Endothelial cell of umbilical vein (primary cell): ENCODE measurements around the gene PRUNE2. TPM values are rescaled to one million over a fixed set of nuclear protein-coding genes. Genes with fewer than 3 reads are reported as not detected.

ENCODE experiments used
- BruUV-seq: library from RNA; stranded (reverse); fragments of 400-500 nt; replicated peaks from 2 replicates; lab custom pipeline; 2021; lab: Mats Ljungman, UMichigan
- CTCF ChIA-PET: fragments of 300-600, 350-600 bp; sonication (Branson Sonifier 250); formaldehyde crosslinking; loops from one replicate; lab custom pipeline; 2021; ENCODE audit warnings: antibody characterized with exemption, inconsistent platforms; lab: Charles Lee
- POLR2A ChIA-PET: fragments of 300-600, 350-600 bp; sonication (Branson Sonifier 250); formaldehyde crosslinking; loops from one replicate; lab custom pipeline; 2021; ENCODE audit warnings: antibody characterized with exemption, inconsistent platforms; lab: Charles Lee
- DNase-seq: peaks from one replicate; pipeline ENCODE4 v3.0.0-alpha.2; 2011; ENCODE audit warnings: low read depth, low spot score
- FAIRE-seq: peaks from 2 replicates; lab custom pipeline; 2011; peaks lifted over from hg19 to GRCh38; lab: Jason Lieb, UNC
- H2AFZ ChIP-seq: 2 replicates; pipeline ENCODE4 v1.6.0; 2012; ENCODE audit warnings: low read depth, low read length, control low read depth, inconsistent platforms
- H3K27ac ChIP-seq: 2 replicates; pipeline ENCODE4 v1.5.1; 2011; ENCODE audit warnings: low read depth, mild to moderate bottlenecking, control low read depth, low read length, moderate library complexity; ENCODE audit not compliant: insufficient read depth
- H3K27me3 ChIP-seq, 2 experiments: 2 replicates each; pipeline versions ENCODE4 v1.6.0 to v1.6.1; 2011; ENCODE audit warnings: low read length in 2 of 2, mixed read lengths in 1 of 2; ENCODE audit not compliant: control insufficient read depth in 2 of 2, insufficient read depth in 2 of 2
- H3K36me3 ChIP-seq, 2 experiments: 2 replicates in 1 of 2; 3 replicates in 1 of 2; pipeline ENCODE4 v1.5.1; 2011; ENCODE audit warnings: low read length in 2 of 2, mild to moderate bottlenecking in 1 of 2, moderate library complexity in 1 of 2; ENCODE audit not compliant: control insufficient read depth in 2 of 2, insufficient read depth in 2 of 2; ENCODE audit errors: extremely low read depth in 1 of 2
- H3K4me1 ChIP-seq: 3 replicates; pipeline ENCODE4 v1.5.1; 2011; ENCODE audit warnings: mild to moderate bottlenecking, low read length; ENCODE audit not compliant: control insufficient read depth, insufficient read depth; ENCODE audit errors: extremely low read depth
- H3K4me2 ChIP-seq: 2 replicates; pipeline ENCODE4 v1.6.1; 2011; ENCODE audit warnings: low read length, control low read depth, mixed read lengths; ENCODE audit not compliant: insufficient read depth
- H3K4me3 ChIP-seq, 3 experiments: fragments of 200-600 bp in 1 of 3; sonication (generic), shearing (Covaris generic) in 1 of 3; replicated peaks in 1 of 3; 2 replicates each; pipeline ENCODE4 v1.5.1; 2011 to 2016; ENCODE audit warnings: control low read depth in 3 of 3, low read length in 3 of 3, mild to moderate bottlenecking in 2 of 3, inconsistent platforms in 1 of 3, low read depth in 1 of 3, moderate library complexity in 1 of 3; ENCODE audit not compliant: insufficient read depth in 1 of 3
- H3K79me2 ChIP-seq: 2 replicates; pipeline ENCODE4 v1.6.0; 2012; ENCODE audit warnings: low read length, inconsistent platforms; ENCODE audit not compliant: control insufficient read depth, insufficient read depth
- H3K9ac ChIP-seq: replicated peaks from 2 replicates; pipeline ENCODE3; 2011; ENCODE audit warnings: low read length, control low read depth; ENCODE audit not compliant: insufficient read depth; ENCODE audit errors: extremely low read depth
- H3K9me1 ChIP-seq: replicated peaks from 3 replicates; pipeline ENCODE4 v1.6.0; 2011; ENCODE audit warnings: mild to moderate bottlenecking, low read length; ENCODE audit not compliant: control insufficient read depth, insufficient read depth; ENCODE audit errors: extremely low read depth
- H3K9me3 ChIP-seq: replicated peaks from 2 replicates; pipeline ENCODE4 v1.5.1; 2012; ENCODE audit warnings: low read length, inconsistent platforms; ENCODE audit not compliant: control insufficient read depth, insufficient read depth
- H4K20me1 ChIP-seq: replicated peaks from 2 replicates; pipeline ENCODE3; 2011; ENCODE audit warnings: mild to moderate bottlenecking, low read length; ENCODE audit not compliant: control insufficient read depth, insufficient read depth; ENCODE audit errors: extremely low read depth
- CTCF ChIP-seq, 2 donors: IDR thresholded peaks; 1 replicate in 1 of 2; 2 replicates in 1 of 2; pipeline ENCODE4 v1.5.1; 2011; ENCODE audit warnings: low read length in 2 of 2, mild to moderate bottlenecking in 2 of 2, moderate library complexity in 2 of 2, control low read depth in 1 of 2, inconsistent platforms in 1 of 2, low read depth in 1 of 2; ENCODE audit not compliant: insufficient read depth in 1 of 2; ENCODE audit errors: extremely low read depth in 1 of 2
- EZH2 ChIP-seq: IDR thresholded peaks from 2 replicates; pipeline ENCODE4 v1.6.1; 2012; ENCODE audit warnings: borderline replicate concordance, low read depth, mild to moderate bottlenecking, moderate library complexity, low read length, inconsistent platforms; ENCODE audit not compliant: severe bottlenecking
- FOS ChIP-seq: IDR thresholded peaks from 2 replicates; pipeline ENCODE4 v1.6.1; 2011; ENCODE audit warnings: mild to moderate bottlenecking, low read length, moderate library complexity, borderline replicate concordance; ENCODE audit not compliant: insufficient read depth
- GATA2 ChIP-seq: IDR thresholded peaks from 2 replicates; pipeline ENCODE4 v1.7.0; 2011; ENCODE audit warnings: low read depth, mild to moderate bottlenecking, moderate library complexity, mixed read lengths, low read length; ENCODE audit not compliant: insufficient read length, insufficient read depth
- JUN ChIP-seq: IDR thresholded peaks from 2 replicates; pipeline ENCODE4 v1.6.1; 2011; ENCODE audit warnings: borderline replicate concordance, low read depth; ENCODE audit not compliant: insufficient read length, insufficient read depth
- MAX ChIP-seq: IDR thresholded peaks from 2 replicates; pipeline ENCODE4 v1.6.1; 2011; ENCODE audit not compliant: insufficient read depth, insufficient read length
- MYC ChIP-seq: IDR thresholded peaks from one replicate; pipeline ENCODE4 v1.6.1; 2011; ENCODE audit warnings: mild to moderate bottlenecking, low read depth, low read length
- POLR2A ChIP-seq: IDR thresholded peaks from 2 replicates; pipeline ENCODE4 v1.6.1; 2012; ENCODE audit warnings: low read depth, mild to moderate bottlenecking, control low read depth, low read length
- POLR2AphosphoS5 ChIP-seq: IDR thresholded peaks from 2 replicates; pipeline ENCODE4 v1.6.1; 2012; ENCODE audit warnings: low read depth, mild to moderate bottlenecking, control low read depth, low read length, moderate library complexity; ENCODE audit not compliant: insufficient read depth
- dilution Hi-C: fragments of 300-500 bp; cut with MboI; formaldehyde crosslinking; loops from one replicate; pipeline ENCODE4 v1.15.0; 2019; ENCODE audit warnings: low sequenced_read_pairs; ENCODE audit not compliant: extremely low pct_ligation_motif_present
- intact Hi-C: fragments of 100-400 bp; cut with micrococcal nuclease; formaldehyde crosslinking; loops from one replicate; pipeline ENCODE4 v1.10.0; 2022
- polyA plus RNA-seq, 4 experiments: library from polyadenylated mRNA; depleted of rRNA in 3 of 4; stranded (reverse) in 3 of 4; unstranded in 1 of 4; fragments of >200 nt; gene quantifications; 2 replicates each; pipeline versions ENCODE4 v1.2.1 to v1.2.3, GENCODE V29; 2011 to 2012; ENCODE audit warnings: missing spikeins in 1 of 4
- total RNA-seq: library from RNA; stranded (reverse); gene quantifications from 2 replicates; pipeline ENCODE4 v1.2.3, GENCODE V29; 2021

Gene PRUNE2
- total and polyA plus RNA-seq, 2 donors (not counting 3 experiments of a cell fraction or from before 2014, with no cell fraction given), result 15.8 to 21.7 TPM

DNA sequence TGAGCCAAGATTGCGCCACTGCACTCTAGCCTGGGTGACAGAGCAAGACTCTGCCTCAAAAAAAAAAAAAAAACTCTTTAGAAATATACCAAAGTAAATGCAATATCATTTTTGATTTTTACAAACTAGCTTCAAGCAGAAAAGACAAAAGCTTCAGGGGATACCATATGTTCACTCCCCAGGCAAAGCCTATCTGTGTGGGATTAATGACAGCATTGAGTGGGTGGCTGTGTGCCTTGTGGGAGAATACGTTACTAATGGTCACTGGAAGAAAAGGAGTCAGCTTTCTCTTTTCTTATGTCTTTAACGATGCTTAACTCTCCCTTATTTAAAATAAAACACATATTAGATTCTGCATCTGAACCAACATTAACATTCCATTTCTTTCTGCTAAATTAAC, 139.8 kb downstream of the PRUNE2 start:
- CTCF ChIA-PET, result no interaction called here
- H3K9me3 ChIP-seq, result no peaks in the 10 kb centered on the region
- no peak overlapping the region for H3K27ac ChIP-seq
- no peaks in the 10 kb centered on the region for H3K79me2 ChIP-seq
- no TSS peak for BruUV-seq
- H2AFZ ChIP-seq, result no peak overlapping the region
- no peaks in the 10 kb centered on the region for H3K36me3 ChIP-seq
- no peaks in the 10 kb centered on the region for H3K4me1 ChIP-seq
- no peak for DNase-seq
- no peaks in the 10 kb centered on the region for H3K9me1 ChIP-seq
- no peak overlapping the region for H3K4me2 ChIP-seq
- peaks cover 5 to 6% of the 10 kb centered on the region in 2 experiments for H3K27me3 ChIP-seq
- H3K9ac ChIP-seq, result no peak overlapping the region
- POLR2A ChIA-PET, result interaction anchor here (0.7 kb wide), 1 partner anchor 392 kb away, joined by 3 read pairs; no protein-coding TSS in a partner anchor
- intact Hi-C loops, result no loop called here
- no peaks in the 10 kb centered on the region for H4K20me1 ChIP-seq
- TF ChIP-seq GATA2 (no peak), CTCF (IDR thresholded peaks at IDR 0.05; ENCODE audit: extremely low read depth in 1 of 2, insufficient read depth in 1 of 2, low read depth in 1 of 2, low read length in 2 of 2) (no peak), MAX (no peak), POLR2AphosphoS5 (no peak), JUN (no peak), MYC (no peak), FOS (no peak), POLR2A (no peak), EZH2 (no peak)
- H3K4me3 ChIP-seq, result no peak overlapping the region
- dilution Hi-C loops, result no loop called here
- no peak for FAIRE-seq
